Islet of Langerhans (tissue), 1 donor: ENCODE measurements around the gene PLA2G4E.

Experiments
- FAIRE-seq: peaks from one replicate; lab custom pipeline; 2011; peaks lifted over from hg19 to GRCh38; lab: Jason Lieb, UNC

Gene PLA2G4E

DNA sequence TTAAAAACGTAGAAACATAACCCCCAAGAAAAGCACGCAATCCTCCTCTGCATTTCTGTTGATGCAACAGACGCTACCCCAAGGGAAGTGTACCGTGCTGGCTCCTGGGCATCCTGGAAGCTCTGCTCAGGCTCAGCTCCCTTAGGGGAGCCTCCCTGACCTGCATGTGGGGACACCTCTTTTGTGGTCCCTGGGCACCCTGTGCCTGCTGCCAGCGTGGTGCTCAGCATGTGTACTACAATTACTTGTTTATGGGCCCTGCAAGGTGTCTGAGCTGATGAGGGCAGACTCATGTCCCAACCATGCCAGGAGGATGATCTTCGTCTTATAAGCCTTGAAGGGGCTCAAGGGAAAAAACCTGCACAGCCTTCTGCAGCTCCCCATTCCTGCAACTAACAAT, 66.8 kb downstream of the PLA2G4E start:
- FAIRE-seq, result no peak

DNA sequence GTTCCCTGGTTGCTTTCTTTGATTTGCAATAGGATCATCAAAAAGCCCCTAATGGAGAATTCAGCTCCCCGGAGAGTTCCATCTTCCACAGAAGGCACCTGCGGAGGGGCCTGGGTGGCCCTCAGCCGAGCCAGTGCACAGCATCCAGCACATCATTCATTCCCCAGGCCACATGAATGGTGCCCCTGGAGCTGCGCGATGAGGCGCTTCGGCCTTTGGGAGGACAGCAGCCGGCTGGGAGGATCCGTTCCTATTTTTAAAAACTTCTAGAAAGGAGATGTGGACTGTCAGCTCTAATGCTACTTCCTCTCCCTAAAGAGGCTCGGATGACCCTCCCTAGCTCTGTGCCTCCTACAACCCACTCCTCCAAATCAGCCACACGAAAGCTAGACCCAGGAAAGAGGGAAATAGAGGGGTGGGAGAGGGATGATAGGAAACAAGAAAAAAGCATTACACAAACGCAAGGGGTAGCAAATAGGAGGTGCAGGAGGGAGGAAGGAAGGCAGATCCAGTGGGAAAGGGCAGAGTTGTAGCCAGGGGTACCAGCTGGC, 68.8 kb downstream of the PLA2G4E start:
- FAIRE-seq, result no peak

DNA sequence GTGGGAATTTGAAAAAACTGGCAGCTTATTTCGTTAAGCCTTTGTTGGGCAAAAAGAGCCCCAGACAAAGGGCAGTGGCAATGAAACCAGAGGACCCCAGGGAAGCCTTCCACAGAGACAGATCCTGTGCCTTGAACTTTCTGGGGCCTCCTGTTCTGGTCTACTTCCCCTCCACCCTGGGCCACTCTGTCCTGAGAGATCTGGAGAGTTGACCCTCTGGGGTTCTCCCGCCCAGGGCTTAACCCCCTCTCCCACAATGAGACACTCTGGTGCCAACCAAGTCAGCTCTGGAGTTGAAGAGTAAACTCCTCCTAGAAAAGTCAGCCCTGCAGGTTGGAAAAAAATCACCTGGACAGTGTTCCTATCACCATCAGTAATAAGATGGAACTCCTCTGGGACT, 69.3 kb downstream of the PLA2G4E start:
- no peak for FAIRE-seq

DNA sequence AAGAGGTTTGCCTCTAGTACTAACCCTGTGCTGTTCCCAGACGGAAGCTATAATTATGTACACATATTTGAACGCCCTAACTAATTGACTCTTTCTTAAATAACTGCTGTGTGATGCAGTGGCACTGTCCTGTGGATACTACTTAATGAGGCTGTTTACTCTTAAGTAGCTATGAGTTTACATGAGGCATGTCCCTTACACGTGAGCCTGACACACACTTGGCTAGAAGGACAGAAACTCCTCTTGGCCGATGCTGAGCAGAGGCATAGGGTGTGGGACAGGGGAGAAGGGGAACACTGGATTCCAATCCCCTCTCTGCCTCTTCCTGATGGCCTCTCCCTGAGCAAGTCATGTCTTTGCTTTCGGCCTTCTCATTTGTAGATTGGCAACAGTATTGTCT, 70.4 kb downstream of the PLA2G4E start:
- FAIRE-seq, result no peak

DNA sequence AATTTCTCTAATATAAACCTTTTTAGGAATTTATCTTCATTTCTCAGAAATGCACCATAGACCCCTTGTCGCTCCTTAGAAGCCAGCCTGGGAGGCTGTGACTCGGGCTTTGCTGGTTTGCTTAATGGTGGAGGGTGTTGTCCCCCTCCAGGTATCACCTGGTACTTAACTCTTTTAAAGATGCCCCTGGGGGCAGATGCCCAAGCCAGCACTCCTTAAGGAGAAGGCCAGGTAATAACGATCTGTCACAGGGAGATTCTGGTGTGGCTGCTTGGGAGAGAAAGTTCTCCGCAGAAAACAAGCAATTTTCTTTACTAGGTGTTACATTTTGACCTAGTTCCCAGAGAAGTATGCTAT, 70.7 kb downstream of the PLA2G4E start:
- FAIRE-seq, result no peak

DNA sequence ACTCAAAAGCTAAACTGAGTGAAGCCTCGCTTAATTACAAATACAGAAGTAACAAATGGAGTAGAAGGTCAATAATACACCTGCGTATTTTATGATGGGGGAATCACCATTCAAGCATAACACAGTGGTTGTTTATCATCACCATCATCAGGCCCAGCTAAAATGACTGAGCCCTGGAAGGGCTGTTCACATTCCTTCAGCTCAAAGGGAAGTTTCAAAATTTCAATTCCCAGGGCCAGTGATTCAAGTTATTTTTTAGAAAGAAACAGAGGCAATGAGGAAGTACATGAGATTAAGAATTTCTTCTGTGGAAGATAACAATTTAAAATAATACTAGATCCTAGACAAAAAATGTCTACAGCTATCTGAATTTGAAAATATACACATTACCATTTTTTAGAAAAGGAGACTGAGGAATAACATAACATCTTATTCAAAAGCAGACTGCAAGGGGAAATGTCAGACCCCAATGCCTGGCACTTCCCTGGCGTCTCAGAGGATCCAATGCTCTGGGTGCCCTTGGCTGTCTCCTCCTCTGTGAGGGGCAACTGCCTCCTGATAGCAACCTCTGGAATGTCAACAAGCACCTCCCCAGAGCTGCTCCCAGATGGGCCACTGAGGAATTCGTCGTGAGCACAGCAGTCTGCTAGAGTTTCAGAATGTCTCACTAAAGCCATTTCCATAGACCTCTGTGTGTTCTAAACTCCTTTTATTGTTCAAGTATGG, 71.3 kb downstream of the PLA2G4E start:
- no peak for FAIRE-seq

DNA sequence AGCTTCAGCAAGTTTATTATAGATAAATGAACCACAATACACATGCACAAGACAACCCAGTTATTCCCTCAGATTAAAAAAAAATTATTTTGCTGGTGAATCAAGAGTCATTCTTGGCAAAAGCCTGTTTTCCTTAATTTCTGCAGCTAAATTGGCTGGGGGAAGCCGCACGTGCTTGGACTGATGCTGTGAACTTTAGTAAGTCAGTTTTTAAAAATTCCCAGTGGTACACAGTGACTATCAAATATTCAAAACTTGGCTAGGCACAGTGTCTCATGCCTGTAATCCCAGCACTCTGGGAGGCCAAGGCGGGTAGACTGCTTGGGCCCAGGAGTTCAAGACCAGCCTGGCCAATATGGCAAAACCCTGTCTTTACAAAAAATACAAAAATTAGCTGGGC, 72.4 kb downstream of the PLA2G4E start:
- FAIRE-seq, result no peak

DNA sequence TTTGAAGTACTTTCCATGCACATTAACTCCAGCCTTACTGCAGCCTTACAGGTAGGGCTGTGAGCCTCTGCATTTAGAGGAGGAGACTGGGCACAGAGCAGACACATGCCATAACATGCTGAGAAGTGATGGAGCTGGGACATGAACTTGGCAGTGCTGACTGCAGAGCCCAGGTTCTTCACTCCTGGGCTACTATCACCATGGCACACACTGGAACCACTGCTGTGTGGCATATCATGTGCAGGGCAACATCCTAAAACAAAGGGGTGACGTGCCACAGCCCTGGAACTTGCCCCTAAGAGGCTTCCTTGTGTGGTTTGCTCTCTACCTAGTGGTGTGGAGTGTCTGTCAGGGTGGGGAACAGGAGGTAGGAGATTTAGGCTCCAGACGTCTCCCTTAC, 73.9 kb downstream of the PLA2G4E start:
- no peak for FAIRE-seq

DNA sequence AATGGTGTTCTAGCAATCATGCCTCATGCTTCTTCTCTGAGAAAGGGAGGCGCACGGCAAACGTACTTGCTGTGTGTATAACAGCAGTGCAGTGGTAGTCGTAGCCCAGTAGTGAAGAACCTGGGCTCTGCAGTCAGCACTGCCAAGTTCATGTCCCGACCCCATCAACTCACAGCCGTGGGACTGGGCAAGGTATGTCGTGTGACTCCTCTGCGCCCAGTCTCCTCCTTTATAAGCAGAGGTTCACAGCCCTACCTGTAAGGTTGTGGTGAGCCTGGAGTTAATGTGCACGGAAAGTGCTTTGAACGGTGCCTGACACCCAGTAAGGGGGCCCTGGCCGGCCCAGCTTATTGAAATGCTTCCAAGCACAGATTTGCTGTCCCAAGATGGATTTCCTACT, 75.1 kb downstream of the PLA2G4E start:
- FAIRE-seq, result no peak

DNA sequence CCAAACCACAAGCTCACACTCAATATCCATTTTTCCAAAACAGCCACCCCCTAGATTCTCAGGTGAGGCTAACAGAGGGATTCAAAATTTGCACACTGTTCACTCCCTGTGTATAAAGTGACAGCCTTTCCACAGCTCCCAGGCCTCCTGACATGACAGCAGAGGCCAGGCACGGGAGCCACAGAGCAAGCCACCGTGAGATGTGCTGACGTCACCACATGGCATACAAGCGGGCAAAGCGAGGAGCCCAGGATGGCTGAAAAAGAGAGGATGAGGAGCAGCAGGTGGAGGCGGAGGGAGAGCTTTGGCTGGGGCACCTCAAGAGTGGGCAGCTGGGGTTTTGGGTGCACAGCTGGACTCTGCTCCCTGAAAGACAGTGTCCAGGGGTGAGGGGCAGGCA, 75.6 kb downstream of the PLA2G4E start:
- FAIRE-seq, result no peak

DNA sequence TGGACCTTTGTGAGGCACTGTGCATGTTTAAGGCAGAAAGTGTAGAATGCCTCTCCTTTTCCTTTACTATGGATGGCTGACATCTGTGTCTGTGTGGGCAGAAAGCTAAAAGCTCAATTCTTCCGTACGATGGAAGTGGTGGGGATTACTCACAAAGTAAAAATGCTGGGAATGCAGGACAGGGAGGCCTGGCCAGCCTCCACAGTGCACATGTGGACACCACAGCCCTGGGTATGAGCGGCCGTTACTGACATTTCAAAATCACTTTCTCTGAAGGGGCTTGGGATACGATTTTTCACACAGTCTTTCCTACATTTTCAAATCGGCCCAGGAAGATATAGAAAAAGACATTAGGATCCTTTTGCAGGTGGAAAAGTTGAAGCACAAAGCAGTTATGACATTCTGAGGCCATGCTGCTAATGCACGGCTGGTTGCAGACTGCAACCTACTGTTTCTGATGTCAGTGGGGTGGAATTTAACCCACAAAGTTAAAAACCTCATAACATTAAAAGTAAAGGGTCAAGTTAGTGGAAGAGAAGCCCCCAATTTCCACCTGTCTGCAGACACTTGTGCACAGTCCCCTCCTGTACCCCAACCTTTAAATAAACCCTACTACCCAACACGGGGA, 76.4 kb downstream of the PLA2G4E start:
- FAIRE-seq, result no peak

DNA sequence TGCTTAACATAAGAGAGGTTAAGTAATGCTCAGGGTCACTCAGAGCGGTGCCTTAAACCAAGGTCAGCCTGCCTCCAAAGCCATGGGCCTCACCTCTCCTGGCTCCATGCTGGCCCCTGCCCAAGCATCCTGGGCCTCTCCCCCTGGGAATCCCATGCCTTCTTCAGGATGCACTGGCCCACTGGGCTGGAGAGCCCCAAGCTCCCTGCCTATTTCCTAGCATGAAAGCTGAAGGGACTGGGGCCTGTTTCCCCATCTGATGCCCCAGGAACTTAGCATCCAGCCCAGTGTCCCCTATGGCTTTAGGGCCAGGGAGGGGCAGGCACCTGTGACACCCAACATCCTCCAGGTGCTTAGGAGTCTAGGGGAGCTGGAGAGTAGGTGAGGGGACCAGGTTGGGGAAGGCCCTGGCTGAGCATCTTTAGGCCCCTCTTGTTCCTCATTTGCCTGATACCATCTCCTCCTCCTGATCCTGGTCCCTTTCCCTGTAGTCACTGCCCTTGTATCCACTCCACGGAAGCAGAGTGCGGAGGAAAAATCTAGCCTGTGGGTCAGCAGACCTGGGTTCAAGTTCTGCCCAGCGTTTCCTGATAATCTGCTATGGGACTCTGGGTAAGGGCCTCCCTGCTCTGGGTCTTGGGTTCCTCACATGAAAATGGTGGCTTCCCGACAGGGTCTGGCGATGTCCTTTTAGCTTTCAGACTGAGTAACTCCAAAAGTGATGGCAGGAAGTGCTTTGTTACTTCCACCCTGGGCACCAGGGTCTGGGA, 77.1 kb downstream of the PLA2G4E start:
- FAIRE-seq, result no peak

DNA sequence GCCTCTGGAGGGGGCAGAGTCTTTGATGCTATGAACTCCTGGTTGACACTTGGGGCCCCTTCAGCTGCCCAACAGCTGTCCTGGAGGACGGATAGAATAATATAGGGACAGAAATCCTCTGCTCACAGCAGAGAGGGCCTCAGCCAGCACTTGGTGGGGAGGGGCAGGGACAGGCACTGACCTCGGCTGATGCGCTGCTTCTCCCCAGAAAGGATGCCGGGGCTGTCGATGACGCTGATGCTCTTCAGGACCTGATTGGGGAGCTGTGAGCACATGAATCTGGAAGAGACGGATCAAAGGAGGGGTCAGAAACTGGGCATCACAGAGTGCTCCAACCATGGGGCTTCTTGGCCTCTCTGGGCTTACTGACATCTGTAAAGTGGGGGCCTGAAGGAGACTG, 78.0 kb downstream of the PLA2G4E start:
- FAIRE-seq, result no peak

DNA sequence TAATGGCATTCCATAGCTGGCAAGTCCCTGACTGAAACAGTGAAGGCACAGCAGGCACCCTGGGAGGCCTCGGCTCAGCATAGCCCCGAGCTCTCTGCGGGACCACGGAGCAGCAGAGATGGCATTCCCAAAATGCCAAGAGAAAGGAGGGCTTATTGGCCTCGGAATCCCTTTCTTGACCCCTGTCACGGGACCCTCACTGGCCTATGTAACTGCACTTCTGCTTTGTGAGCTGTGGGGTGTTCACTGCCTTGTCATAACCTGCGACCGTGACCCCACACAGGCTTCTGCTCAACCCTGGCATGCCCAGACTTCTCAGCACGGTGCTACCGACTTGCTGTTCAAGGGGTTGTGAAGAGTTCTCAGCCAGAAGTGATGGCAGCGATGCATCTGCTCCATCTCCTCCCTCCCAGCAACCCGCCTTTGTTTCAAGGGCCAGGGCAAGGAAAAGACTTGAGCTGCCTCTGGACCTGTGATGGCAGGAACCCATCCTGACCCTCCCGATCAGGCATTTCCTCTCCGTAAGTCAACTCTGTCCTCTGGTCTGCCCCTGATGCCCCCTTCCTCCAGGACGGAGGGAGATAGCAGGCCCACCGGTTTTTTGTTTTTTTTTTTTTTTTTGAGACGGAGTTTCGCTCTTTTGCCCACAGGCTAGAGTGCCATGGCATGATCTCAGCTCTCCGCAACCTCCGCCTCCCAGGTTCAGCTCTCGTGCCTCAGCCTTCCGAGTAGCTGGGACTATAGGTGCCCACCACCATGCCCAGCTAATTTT, 79.0 kb downstream of the PLA2G4E start:
- FAIRE-seq, result no peak

DNA sequence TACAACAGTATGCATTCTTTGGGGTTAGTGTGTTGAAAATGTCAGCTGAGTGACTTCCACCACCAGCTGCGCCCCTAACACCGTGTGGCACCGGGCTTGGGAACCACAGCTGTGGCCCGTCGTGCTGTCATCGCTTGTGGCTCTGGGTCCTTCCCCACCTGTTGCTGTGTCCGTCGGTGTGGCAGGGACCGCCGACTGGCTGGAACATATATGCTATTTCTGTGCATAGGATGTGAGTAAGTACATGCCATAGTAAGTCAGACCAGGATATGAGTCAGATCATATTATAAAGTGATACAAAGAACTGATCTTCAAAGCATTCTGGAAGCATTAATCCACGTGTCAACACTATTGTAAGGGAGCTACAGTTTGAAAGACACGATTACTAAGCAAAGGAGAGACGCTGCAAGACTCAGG, 80.4 kb downstream of the PLA2G4E start:
- no peak for FAIRE-seq

DNA sequence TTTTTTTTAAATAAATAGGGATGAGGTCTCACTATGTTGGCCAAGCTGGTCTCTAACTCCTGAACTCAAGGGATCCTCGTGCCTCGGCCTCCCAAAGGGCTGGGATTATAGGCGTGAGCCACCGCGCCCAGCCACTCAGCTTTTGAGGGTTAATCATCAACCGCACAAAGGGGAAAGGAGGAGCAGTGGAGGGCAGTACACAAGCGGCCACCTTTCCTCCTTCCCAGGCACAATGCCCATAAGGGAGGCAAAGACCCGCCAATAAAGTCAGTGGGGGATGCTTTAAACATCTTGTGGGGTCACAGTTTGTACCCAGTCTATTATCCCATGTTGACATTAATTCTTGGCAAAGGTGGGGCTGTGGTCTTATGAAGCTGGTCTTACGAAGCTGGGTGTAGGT, 80.9 kb downstream of the PLA2G4E start:
- FAIRE-seq, result no peak

DNA sequence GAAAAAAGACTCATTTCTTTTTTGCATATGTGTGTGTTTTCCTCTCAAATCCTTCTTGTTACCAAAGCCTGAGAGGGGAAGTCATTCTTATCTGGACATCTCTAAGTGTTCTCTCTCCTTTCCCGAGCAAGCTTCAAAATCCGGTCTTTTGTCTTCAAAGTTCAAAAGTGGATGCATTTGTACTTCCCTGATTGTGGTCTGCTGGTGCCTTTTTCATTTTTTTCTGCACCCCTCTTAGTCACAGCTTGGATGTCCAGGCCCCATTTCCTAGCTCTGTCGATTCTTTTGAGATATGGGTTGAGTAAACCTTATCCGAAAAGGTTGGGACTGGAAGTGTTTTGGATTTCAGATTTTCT, 83.3 kb downstream of the PLA2G4E start:
- no peak for FAIRE-seq

DNA sequence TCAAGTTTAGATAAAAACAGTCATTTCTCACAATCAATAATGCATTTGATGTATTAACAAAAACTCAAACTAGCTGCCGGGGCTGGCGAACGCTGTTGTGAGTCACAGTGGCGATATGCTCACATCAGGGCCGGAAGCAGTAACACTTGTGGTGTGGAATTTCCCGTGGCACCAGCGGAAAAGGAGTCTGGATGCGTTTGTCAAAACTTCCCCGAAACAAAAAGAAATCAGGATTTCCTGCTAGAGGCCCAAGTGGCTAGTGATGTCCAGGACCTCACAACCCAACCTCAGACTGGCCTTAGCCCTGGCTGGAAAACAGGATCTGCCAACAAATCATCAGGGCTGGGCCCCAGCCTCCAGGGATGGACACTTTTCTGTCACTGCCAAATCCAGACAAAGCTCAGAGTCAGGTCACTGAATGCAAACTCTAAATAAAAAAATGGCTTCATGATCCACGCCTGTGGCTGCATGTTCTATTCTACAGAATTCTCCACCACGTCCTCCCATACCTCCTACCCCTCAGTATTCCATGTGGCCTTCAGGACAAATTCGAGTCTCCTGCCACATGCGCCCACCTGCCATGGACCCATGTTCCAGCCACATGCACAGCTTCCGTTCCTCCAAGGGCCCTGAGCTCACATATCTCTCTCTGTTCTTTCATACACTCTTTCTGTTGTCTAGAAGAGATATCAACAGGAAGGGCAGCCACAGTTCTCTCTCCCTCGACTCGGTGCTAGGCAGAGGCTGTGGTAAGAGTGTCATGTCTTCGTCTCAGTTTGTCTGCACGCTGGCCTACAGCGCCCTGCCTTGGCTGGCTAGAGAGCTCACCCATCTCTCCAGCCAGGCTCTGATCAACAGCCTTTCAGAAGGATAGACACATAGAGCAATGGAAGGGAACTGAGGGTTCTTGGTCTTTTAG, 83.9 kb downstream of the PLA2G4E start:
- FAIRE-seq, result no peak

DNA sequence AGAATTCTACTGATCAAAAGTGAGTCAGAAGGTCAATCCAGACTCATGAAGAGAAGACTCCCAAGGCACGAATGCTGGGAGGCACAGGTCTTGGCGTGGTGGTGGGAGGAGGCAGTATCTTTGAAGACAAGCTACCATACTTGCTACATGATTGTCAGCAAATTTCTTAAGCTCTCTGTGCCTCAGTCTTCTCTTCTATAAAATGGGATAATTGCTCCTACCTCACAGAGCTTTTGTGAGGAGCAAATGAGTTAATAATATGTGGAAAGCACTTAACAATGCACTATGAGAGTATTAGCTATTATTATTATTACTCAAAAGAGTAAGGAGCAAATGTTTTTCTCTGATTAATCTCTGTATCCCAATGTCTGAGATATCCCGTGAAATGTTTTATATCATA, 84.7 kb downstream of the PLA2G4E start:
- no peak for FAIRE-seq

DNA sequence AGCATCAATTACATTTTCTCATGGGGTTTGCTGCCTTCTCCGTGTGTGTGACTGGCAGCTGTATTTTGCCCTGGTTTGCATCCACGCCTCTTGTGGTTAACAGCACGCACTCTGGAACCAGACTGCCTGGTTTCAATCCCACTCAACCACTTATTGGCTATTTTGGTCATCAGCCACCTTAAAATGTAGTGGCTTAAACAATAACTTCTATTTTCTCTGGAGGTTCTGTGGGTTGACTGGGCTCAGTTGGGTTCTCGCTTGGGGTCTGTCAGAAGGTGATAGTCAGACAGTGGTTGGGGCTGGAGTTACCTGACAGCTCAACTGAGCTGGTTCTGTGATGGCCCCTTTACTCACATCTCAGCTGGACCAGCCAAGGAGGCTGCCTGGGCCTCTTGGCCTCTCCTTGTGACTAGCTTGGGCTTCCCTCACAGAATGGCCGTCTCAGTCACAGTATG, 85.2 kb downstream of the PLA2G4E start:
- no peak for FAIRE-seq

DNA sequence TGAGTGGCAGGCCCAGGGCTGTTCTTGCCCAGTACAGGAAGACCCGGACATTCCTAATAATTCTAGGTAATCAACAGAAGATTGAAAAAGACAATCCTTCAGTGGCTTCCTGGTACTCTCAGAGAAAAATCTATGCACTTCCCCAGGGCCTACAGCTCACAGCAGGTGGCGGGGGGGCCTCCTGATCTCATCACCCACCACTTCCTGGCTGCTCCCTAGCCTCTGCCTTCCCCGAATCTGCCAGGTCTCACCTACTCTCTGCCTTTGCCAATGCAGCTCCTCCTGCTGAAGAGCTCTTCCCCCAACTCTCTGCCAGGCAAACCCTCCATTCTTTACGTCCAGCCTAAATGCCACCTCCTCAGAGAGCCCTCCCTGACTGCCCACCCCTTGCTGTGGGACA, 86.0 kb downstream of the PLA2G4E start:
- FAIRE-seq, result no peak
